ENCODE results near the gene HHIP.

GRCh38 chr4:144683516-144683915 lies 37.6 kb downstream of the HHIP start:
- TF ChIP-seq CTCF (IDR thresholded peaks at IDR 0.05) (no peak), EZH2 (IDR thresholded peaks at IDR 0.05) (no peak)

All from neural progenitor cell (in vitro differentiated cells).